ENCODE measurements around the gene IRF1. TPM values are rescaled to one million over a fixed set of nuclear protein-coding genes. Genes with fewer than 3 reads are reported as not detected.

Gene IRF1
- total RNA-seq, 1 experiment from 2014 or later = 5.7 TPM

- Histone ChIP-seq H3K4me3 (ENCODE audit: low read depth, low read length, poor library complexity, severe bottlenecking) (no peak overlapping the region), H3K27me3 (replicated peaks; ENCODE audit: insufficient read depth, low read depth, low read length, poor library complexity) (no peaks in the 10 kb centered on the region), H3K4me1 (ENCODE audit: insufficient read depth, low read length, poor library complexity, severe bottlenecking) (peaks cover 22% of the 10 kb centered on the region), H3K27ac (ENCODE audit: low read depth, low read length, poor library complexity, severe bottlenecking) (no peak overlapping the region), H3K36me3 (ENCODE audit: insufficient read depth, low read length, poor library complexity, severe bottlenecking) (no peaks in the 10 kb centered on the region), H3K9me3 (ENCODE audit: low read depth, low read length, poor library complexity, severe bottlenecking) (no peaks in the 10 kb centered on the region)
- intact Hi-C loops (cut with micrococcal nuclease; ENCODE audit: unreplicated experiment) = no loop called here
- ChIA-PET CTCF (no interaction called here), POLR2A (ENCODE audit: low non-redundant PET) (interaction anchor here (0.6 to 0.7 kb wide), 2 partner anchors 28 to 102 kb away, joined by 3 to 4 read pairs; no protein-coding TSS in a partner anchor)
- TF ChIP-seq EZH2 (IDR thresholded peaks at IDR 0.05; ENCODE audit: borderline replicate concordance, low read depth, low read length, poor library complexity, severe bottlenecking) (no peak), CTCF (conservative IDR thresholded peaks at IDR 0.05; ENCODE audit: low read depth, low read length) (no peak)
- DNase-seq (ENCODE audit: low spot score) = no peak
- BruUV-seq (replicated peaks) = no TSS peak
Measured at GRCh38 chr5:132458226-132458560, 32.4 kb downstream of the IRF1 start.

DNA sequence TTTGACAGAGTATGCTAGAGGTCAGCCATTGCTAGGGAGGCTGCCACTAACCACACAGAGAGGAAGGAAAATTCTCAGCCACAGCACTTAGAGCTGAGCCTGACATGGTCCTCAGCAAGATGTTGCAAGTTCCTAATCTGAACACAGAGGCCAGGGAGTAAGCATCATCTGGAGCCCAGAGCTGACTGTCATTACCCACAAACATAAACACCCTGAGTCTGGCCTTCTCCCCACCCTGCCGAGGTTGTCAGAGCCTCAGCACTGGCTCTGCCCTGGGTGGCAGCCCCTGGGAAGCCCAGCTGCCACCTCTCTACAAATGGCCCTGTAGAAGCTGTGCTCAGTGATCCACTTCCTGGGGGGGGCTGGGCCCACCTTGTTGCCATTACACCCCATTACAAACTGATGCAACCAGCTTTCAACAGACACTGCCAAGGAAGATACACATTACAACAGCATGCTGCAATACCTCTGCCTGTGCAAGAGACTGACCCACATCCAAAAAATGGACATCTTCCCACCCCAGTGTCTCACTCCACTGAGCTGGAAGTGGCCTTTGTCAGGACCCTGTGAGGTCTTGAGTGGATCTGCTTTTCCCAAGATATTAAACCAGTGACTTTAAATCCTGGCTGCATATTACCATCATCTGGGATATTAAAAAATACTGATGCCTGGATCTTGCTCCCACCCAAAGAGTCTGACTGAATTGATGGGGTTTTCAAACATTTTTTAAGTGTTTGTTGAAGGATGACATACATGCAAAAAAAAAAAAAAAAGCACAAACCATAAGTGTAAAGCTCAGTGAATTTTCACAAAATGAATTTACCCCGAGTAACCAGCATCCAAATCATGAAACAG, 33.0 kb downstream of the IRF1 start:
- Histone ChIP-seq H3K9me3 (ENCODE audit: low read depth, low read length, poor library complexity, severe bottlenecking) (no peaks in the 10 kb centered on the region), H3K36me3 (ENCODE audit: insufficient read depth, low read length, poor library complexity, severe bottlenecking) (no peaks in the 10 kb centered on the region), H3K27ac (ENCODE audit: low read depth, low read length, poor library complexity, severe bottlenecking) (peak overlapping the region; percentile 48), H3K4me1 (ENCODE audit: insufficient read depth, low read length, poor library complexity, severe bottlenecking) (peaks cover 22% of the 10 kb centered on the region), H3K27me3 (replicated peaks; ENCODE audit: insufficient read depth, low read depth, low read length, poor library complexity) (no peaks in the 10 kb centered on the region), H3K4me3 (ENCODE audit: low read depth, low read length, poor library complexity, severe bottlenecking) (no peak overlapping the region)
- intact Hi-C loops (cut with micrococcal nuclease; ENCODE audit: unreplicated experiment) = no loop called here
- POLR2A ChIA-PET (ENCODE audit: low non-redundant PET) = interaction anchor here (0.7 kb wide), 1 partner anchor 103 kb away, joined by 3 read pairs; no protein-coding TSS in a partner anchor
- BruUV-seq (replicated peaks) = no TSS peak
- DNase-seq (ENCODE audit: low spot score) = no peak
- CTCF ChIA-PET = no interaction called here
- TF ChIP-seq CTCF (conservative IDR thresholded peaks at IDR 0.05; ENCODE audit: low read depth, low read length) = no peak

DNA sequence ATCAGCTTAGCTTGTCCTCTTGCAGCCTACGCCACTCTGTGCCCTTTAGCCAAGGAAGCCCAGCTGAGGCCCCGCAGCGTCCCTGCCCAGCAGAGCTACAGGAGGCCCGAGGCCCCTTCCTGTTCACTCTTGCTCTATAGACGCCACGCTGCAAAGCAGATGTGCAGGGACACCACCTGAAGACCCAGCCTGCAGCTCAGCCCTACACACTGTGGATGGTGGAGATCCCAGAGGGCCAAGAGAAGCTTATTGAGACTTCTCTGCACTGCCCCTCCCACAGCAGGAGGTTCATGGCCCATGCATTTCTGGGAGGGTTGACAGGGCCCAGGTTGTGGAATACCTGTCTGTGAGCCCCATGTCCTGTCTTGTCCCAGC, 33.6 kb downstream of the IRF1 start:
- BruUV-seq (replicated peaks) = no TSS peak
- H3K27ac ChIP-seq (ENCODE audit: low read depth, low read length, poor library complexity, severe bottlenecking) = peak overlapping the region; percentile 48
- DNase-seq (ENCODE audit: low spot score) = no peak

More for the DNA sequence above, 33.6 kb downstream of the IRF1 start:
- ChIA-PET POLR2A (ENCODE audit: low non-redundant PET) (no interaction called here), CTCF (no interaction called here)
- TF ChIP-seq EZH2 (IDR thresholded peaks at IDR 0.05; ENCODE audit: borderline replicate concordance, low read depth, low read length, poor library complexity, severe bottlenecking) = no peak
- no peak for TF ChIP-seq CTCF (conservative IDR thresholded peaks at IDR 0.05; ENCODE audit: low read depth, low read length)
- Histone ChIP-seq H3K4me3 (ENCODE audit: low read depth, low read length, poor library complexity, severe bottlenecking) (no peak overlapping the region), H3K36me3 (ENCODE audit: insufficient read depth, low read length, poor library complexity, severe bottlenecking) (no peaks in the 10 kb centered on the region), H3K4me1 (ENCODE audit: insufficient read depth, low read length, poor library complexity, severe bottlenecking) (peaks cover 22% of the 10 kb centered on the region), H3K27me3 (replicated peaks; ENCODE audit: insufficient read depth, low read depth, low read length, poor library complexity) (no peaks in the 10 kb centered on the region), H3K9me3 (ENCODE audit: low read depth, low read length, poor library complexity, severe bottlenecking) (no peaks in the 10 kb centered on the region)
- intact Hi-C loops (cut with micrococcal nuclease; ENCODE audit: unreplicated experiment) = no loop called here

Data from A673 (cell line).